ENCODE measurements around the gene BLM. TPM values are rescaled to one million over a fixed set of nuclear protein-coding genes. Genes with fewer than 3 reads are reported as not detected.

Gene BLM
- total RNA-seq, 1 experiment from 2014 or later, result 41.3 TPM

DNA sequence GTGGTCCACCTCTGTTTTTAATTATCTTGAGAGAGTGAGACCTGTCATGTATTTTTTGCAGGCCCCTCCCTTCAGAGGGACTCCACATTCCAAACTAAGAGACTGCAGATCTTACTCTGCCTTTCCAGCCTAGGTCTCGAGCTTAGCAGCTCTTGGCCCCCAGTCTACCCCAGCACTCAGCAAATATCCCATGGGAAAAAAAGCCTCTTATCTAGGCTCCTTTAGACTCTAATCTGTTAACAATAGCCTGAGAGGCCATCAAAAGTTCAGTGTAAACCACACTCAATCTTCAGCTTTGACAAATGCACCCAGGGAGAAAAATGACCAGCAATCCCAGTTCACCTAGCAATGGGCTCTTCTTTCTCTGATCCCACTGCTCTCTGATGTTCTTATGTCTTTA is 8.6 kb upstream of the BLM start:
- H3K27ac ChIP-seq (ENCODE audit: insufficient read length, low read depth, low read length), result no peak overlapping the region

More for the DNA sequence above, 8.6 kb upstream of the BLM start:
- no peak for DNase-seq
- Histone ChIP-seq H4K5ac (ENCODE audit: insufficient read length, low read depth, low read length) (no peak overlapping the region), H2BK20ac (ENCODE audit: low read depth, low read length, poor library complexity, severe bottlenecking) (no peak overlapping the region), H3K9me3 (ENCODE audit: control insufficient read depth, low read depth, low read length) (no peaks in the 10 kb centered on the region), H3K79me2 (ENCODE audit: insufficient read depth, low read length) (no peaks in the 10 kb centered on the region), H3K9ac (ENCODE audit: extremely low read depth, insufficient read length, low read length) (no peak overlapping the region), H4K8ac (replicated peaks; ENCODE audit: insufficient read length, low read depth, low read length) (no peak overlapping the region), H4K91ac (ENCODE audit: insufficient read length, low read depth, low read length) (no peak overlapping the region), H3K56ac (ENCODE audit: insufficient read length, low read depth, low read length) (no peak overlapping the region), H3K4me2 (ENCODE audit: insufficient read depth, insufficient read length, low read length) (no peak overlapping the region), H4K20me1 (ENCODE audit: control insufficient read depth, insufficient read depth, insufficient read length) (peaks cover 3% of the 10 kb centered on the region), H2BK5ac (ENCODE audit: insufficient read length, low read length) (no peak overlapping the region), H2BK120ac (ENCODE audit: low read depth, low read length, poor library complexity, severe bottlenecking) (no peak overlapping the region), H3K23me2 (ENCODE audit: insufficient read length, low read depth, low read length, poor library complexity, severe bottlenecking) (no peaks in the 10 kb centered on the region), H2BK12ac (ENCODE audit: insufficient read length, low read depth, low read length) (no peak overlapping the region), H2AFZ (ENCODE audit: low read length) (no peak overlapping the region), H3T11ph (ENCODE audit: low read length) (no peak overlapping the region), H2BK15ac (ENCODE audit: low read depth, low read length) (no peak overlapping the region), H3K14ac (ENCODE audit: insufficient read depth, low read length) (no peak overlapping the region), H2AK5ac (ENCODE audit: insufficient read length, low read length) (no peak overlapping the region), H3K4me1 (ENCODE audit: insufficient read depth, low read length) (no peaks in the 10 kb centered on the region), H3K23ac (ENCODE audit: insufficient read length, low read depth, low read length) (no peak overlapping the region), H3K79me1 (ENCODE audit: insufficient read depth, low read depth, low read length, poor library complexity, severe bottlenecking) (no peaks in the 10 kb centered on the region), H3K18ac (ENCODE audit: insufficient read length, low read depth, low read length) (no peak overlapping the region), H3K4ac (ENCODE audit: low read depth, low read length) (no peak overlapping the region), H3K27me3 (ENCODE audit: insufficient read depth, low read length) (no peaks in the 10 kb centered on the region)
- peaks cover 0 to 8% (median 4%) of the 10 kb centered on the region in 3 experiments; a peak in 5 of 7 replicates for H3K36me3 Mint-ChIP-seq (ENCODE audit: insufficient read depth in 1 of 3, low read depth in 3 of 3)
- TF ChIP-seq CTCF (conservative IDR thresholded peaks at IDR 0.05), result no peak
- WGBS (ENCODE audit: extremely low coverage, insufficient read length, low lambda C conversion rate), result no CpG with 5 or more reads among the region's 1 CpG
- no peaks in the 10 kb centered on the region for H3K9me3 Mint-ChIP-seq
- no peak overlapping the region for H3K4me3 Mint-ChIP-seq
- peaks cover 0 to 3% of the 10 kb centered on the region in 2 experiments; a peak in 2 of 4 replicates for H3K4me1 Mint-ChIP-seq
- H3K27me3 Mint-ChIP-seq (ENCODE audit: low read depth), result no peaks in the 10 kb centered on the region
- no peak overlapping the region for H3K27ac Mint-ChIP-seq

All from H9 (cell line).